Superior temporal gyrus (tissue), 1 donor: ENCODE measurements around the gene GIPR.
"Not testable (repeated sequence)": the region's sequence is repeated elsewhere in the genome, so short reads cannot be mapped to it uniquely, and the experiment has no call there.

Experiments
- DNase-seq: peaks from one replicate; pipeline ENCODE4 v3.0.0-alpha.2; 2016; ENCODE audit errors: extremely low spot score

GIPR gene

DNA sequence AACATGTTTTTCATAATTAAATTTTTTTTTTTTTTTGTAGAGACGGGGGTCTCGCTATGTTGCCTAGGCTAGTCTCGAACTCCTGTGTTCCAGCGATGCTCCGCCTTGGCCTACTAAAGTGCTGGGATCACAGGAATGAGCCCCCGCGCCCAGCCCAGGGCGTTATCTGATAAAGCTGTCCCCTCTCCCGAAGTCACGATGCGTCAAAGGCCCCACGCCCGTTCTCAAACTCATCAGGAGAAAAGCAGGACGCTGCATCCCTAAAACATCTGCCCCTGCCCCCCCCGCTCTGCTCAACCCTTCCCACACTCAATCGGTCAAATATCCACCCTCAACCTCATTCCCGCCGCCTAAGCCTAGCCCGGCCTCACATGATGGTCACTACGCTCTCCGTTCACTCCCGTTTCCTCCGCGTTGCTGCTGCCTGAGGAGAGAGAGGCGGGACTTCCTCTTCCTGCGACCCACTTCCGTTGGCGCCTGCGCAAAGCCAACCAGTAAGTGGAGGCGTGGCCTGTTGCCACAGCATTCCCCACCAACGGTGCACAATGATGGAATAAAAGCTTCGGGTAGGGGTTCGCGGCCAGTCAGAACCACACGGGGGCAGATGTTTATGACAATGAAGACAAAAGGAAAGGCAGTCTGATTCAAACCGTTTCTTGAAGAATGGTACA is 23.6 kb downstream of the GIPR start, which contains the start of gene SNRPD2:
Gene SNRPD2, minus strand, starts transcription at position 438 of the 671 bp plus-strand sequence. Its CDS starts 65 bp downstream, at position 373.
- DNase-seq, result peak; percentile 98

DNA sequence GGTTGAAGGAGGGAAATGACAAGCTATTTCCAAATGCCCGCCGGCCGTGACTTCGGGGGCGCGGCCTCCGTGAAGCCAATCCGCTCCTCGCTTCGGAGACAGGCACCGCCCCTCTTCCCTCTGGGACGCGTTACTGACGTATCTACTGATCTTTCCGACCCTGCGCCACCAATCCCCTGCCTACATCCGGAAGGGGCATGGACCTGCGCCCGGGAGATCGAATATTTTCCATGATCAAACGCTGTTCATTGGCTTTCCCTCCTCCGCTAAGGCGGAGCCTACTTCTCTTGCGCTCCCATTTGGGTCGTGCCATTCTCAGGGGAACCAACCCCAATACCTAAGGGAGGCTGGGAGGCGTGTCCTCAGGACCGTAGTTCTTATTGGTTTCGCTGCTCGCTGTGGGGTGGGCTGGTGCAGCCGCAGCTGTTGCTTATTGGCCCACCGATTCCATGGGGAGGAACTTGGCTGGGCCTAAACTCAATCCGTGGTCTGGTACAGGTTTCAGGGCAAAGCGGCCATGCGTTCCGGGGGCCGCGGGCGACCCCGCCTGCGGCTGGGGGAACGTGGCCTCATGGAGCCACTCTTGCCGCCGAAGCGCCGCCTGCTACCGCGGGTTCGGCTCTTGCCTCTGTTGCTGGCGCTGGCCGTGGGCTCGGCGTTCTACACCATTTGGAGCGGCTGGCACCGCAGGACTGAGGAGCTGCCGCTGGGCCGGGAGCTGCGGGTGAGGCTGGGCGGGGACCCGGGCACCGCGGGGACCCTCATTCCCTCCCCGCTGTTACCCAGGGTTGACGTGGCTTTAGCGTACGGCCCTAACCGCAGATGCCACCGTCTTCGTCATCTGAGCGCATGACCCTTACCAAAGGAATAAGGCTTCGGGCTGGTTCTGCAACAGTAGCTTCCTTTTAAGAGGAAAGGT is 24.4 kb downstream of the GIPR start, which contains the start of gene QPCTL:
Gene QPCTL, plus strand, starts transcription at position 480 of the 919 bp plus-strand sequence. Its CDS starts 38 bp downstream, at position 518.
- peak; percentile 99 for DNase-seq

DNA sequence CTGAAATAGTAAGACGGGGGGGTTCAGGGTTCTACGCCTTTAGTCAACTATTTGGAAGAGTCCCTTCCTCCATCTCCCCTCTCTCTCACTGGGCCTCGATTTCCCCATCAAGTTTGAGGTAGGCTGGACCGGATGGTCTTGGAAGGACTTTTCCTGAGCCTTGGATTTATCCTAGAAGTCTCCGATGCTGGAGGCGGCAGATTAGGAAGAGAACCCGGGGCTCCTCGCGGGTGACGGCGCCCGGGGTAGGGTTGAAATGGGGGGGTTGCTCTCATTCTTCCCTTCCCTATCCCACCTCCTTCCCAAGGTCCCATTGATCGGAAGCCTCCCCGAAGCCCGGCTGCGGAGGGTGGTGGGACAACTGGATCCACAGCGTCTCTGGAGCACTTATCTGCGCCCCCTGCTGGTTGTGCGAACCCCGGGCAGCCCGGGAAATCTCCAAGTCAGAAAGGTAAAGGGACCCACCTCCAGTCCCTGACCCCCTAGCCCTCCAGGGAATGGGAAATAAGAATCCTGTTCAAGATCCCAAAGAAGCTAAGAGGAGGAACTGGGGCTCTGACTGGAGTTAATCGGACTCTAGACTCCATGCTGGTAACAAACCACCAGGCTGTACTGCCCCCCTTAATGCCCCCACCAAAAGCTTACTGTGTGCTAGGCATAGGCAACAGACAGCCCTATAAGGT is 25.2 kb downstream of the GIPR start:
- peak; percentile 74 for DNase-seq

DNA sequence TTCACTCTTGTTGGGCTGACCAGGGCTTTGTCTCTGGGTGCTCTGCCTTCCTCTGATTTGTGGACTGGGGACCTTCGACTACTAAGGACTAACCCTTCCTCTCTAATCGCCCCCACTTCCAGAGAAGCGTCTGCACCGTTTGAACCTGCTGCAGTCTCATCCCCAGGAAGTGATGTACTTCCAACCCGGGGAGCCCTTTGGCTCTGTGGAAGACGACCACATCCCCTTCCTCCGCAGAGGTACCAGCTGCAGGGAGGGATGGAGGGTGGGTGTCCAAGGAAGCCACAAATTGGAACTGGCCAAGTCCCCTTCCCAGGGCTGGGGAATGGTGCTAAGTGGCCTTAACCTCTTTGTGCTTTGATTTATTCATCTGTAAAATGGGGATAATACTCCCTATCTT is 33.7 kb downstream of the GIPR start:
- no peak for DNase-seq

DNA sequence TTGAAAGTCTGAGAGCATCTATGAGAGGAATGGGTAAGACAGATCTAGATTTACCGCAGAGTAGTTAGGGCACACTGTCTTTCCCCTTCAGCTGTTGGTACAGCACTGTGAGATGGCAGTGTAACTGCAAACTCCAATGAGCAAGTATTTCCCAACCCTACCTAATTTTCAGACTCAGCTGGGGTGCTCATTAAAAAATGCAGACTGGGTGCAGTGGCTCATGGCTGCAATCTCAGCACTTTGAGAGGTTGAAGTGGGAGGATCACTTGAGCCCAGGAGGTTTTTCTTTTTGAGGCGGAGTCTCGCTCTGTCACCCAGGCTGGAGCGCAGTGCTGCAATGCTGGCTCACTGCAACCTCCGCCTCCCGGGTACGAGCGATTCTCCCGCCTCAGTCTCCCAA is 37.1 kb downstream of the GIPR start:
- no peak for DNase-seq

DNA sequence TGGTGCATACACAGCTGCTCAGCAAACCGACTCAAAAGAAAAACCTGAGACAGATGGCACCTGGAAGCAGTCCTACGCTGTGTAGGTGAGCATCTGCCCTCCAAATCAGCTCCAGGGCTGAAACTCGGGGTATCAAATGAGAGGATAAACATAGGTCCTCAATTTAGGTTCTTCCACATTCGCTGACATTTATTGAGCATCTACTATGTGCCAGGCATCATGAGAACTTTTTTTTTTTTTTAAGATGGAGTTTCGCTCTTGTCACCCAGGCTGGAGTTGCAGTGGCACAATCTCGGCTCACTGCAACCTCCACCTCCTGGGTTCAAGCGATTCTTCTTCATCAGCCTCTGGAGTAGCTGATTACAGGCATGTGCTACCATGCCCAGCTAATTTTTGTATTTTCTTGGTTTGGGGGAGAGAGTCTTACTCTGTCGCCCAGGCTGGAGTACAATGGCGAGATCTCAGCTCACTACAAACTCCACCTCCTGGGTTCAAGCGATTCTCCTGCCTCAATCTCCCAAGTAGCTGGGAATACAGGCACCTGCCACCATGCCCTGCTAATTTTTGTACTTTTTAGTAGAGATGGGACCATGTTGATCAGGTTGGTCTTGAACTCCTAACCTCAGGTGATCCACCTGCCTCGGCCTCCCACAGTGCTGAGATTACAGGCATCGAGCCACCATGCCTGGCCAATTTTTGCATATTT is 37.8 kb downstream of the GIPR start:
- no peak for DNase-seq

DNA sequence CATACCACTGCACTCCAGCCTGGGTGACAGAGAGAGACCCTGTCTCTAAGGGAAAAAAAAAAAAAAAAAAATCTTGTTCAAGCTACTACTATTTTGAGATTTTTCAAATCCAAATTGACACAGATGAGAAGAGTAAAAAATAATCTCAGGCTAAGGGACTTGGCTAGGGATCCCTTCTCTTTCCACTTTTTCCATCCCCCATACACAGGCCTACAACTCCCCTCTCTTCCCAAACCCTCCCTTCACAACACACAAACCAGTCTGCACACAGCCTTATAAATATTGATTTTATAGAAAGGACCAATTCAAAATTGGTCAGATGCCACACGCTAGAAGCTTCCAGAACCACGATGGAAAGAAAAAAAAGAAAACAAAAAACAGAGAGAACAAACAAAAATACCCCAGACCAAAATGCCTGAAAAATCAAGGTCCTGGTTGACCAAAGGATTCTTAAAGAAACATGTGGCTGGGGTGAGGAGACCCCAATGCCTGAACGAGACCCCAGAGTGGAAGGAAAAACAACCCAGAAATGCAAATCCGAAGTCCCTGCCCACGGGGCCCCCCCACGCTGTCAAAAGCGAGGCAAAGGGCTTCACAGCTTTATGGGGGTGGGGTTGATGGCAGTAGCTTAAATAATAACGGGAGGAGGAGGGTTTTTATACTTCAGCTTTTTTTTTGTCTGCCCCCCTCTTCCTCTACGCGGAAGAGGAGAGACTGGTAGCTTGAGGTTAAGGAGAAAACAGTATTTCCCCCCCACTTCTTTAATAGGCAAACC is 42.5 kb downstream of the GIPR start:
- no peak for DNase-seq

DNA sequence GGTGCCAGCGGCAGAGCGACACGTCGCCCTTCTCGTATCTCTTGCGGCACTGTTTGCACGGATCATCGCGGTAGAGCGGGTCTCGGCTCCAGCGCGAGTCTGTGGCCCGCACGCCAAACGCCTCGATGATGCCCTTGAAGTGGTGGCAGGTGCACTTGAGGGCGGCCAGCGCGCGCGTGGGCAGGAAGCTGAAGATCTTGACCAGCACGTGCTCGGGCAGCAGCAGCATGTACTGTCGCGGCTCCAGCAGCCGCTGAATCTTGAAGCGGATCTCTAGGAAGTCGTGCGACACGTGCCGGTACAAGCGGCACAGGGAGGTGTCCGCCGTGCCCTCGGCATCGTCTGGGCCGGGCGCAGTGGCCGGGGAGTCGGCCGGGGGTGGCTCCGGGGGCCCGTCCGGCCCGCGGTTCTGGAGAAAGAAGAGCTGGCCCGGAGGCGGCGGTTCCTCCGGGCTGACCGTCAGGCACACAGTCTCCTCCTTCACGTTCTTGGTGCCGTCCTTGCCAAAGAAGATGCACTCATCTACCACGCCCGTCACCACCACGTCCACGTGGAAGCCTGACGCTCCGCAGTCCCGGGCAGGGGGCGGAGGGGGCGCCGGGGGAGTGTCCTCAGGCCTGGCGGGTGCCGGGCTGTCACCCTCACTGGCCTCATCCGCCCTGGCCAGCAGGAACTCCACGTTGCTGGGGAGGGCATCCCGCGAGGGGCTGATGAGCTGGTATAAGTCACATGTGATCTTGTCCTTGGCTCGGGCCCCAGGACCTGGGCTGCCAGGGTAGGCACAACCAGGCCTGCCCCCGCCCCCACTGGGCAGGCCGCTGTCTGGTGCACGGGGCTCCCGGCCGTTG is 44.1 kb downstream of the GIPR start:
- DNase-seq, result no peak

DNA sequence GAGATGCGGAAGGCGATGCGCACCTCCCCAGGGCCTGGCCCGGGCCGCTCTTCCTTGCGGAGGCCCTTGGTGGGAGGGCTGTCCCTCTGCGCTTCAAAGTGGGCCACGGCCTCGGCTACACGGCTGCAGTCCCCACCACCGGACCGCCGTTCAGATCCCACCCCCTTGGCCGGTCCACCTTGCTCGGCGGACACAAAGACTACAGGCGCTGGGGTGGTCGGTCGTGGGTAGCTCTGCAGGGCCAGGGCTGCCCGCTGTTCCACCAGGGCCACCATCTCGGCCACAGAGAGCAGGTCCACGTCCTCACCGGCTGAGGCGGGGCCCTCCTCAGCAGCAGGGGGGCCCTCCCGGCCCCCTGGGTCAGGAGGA is 44.7 kb downstream of the GIPR start:
- no peak for DNase-seq

DNA sequence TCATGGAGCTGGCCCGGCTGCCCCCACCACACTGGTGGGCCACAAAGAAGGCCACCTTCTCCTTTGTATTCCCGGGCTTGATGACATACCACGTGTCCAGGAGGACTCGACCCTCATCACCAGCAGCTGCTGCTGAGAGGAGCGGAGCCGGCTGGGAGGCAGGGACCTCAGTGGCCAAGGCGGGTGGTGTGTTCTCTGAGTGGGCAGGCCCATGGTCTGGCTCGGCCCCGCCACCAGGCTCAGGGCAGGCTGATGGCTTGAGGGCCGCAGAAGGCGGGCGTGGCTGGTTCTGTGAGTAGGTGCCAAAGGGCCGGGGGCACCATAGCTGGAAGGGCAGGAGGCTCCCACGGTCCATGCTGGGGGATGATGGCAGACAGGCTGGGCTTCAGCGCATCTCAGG is 45.1 kb downstream of the GIPR start:
- no peak for DNase-seq

DNA sequence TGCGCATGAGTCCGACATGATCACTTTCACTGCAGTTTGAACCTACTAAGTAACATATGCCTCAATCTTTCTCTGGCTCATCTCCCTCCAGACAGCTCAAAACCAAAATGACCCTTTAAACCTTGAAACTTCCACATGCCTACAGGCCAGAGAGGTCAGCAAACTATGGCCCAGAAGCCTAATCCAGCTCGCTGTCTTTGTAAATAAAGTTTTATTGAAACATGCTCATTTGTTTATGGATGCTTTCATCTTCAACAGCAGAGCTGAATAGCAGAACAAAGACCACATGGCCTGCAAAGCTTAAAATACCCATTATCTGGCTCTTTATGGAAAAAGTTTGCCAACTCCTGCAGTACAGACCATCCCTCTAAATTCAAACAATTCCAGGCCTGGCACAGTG is 47.1 kb downstream of the GIPR start:
- DNase-seq, result no peak

DNA sequence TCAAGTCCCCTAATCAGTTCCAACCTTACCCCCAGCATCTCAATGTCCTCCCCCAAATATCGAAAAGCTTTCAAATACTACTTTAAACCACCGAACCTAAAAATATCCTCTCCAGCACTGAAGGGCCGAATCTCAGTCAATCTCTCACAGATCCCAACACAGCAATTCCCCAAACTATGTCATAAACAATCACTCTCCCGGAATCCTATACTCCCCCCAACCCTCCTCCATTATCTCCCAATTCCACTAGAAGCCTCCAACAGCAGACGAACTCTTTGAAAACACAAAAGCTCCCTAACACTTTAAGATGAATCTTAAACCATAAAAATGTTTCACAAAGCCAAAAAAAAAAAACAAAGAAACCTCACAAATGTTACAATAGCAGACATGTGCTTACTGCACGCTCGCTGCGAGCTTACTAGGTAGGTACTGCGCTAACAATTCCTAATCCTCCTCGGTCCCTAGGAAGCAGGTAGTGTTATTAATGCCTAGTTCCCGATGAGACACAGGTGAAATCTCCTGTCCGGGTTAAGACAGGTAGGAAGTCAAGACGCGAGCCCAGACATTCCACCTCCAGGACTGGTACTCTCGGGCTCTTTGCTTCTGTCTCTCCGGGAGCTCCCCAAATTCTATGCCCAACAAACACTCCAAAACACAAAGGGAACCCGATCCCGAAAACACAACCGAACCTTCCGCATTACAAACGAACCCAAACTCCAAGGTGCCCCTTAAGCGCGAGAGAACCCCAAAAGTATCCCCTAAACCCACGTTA is 48.5 kb downstream of the GIPR start:
- peak; percentile 53 for DNase-seq

DNA sequence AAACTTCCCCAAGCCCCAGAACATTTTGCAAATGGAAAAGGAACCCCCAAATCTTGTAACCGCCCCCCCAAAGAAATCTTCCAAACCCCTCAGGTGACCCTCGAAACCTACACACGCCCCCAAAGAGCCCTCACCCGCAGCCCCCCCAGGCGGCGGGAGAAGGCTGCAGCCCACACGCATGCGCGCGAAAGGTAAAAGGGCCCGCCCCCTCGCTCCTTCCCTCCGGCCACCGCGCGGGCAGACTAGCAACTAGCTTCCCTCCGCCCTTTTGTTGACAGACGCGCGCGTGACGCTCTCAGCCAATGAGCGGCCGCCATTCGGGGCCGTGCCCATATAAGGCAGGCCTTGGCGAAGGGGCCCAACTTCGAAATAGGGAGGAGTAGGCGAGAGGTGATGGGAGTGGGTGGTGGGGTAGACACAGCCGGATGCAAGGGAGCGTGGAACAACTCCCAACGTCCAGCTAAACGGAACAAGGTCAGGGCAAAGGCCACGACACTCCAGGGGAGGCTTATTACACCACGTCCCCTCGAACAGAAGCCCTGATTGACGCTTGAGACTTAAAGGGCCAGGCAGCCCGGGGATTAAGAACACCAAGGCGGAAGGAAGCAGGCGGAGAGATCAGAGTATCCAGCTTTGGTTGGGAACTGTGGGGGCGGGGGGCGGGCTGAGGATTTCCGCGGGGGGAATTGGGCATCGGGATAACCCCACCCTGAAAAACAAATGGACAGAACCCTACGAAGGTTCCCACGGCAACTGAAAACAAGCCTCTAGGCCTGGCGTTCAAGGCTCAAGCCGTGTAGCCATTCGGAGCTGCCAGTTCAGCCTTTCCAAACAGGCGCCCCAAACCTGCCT is 49.3 kb downstream of the GIPR start:
- DNase-seq, result peak; percentile 100

DNA sequence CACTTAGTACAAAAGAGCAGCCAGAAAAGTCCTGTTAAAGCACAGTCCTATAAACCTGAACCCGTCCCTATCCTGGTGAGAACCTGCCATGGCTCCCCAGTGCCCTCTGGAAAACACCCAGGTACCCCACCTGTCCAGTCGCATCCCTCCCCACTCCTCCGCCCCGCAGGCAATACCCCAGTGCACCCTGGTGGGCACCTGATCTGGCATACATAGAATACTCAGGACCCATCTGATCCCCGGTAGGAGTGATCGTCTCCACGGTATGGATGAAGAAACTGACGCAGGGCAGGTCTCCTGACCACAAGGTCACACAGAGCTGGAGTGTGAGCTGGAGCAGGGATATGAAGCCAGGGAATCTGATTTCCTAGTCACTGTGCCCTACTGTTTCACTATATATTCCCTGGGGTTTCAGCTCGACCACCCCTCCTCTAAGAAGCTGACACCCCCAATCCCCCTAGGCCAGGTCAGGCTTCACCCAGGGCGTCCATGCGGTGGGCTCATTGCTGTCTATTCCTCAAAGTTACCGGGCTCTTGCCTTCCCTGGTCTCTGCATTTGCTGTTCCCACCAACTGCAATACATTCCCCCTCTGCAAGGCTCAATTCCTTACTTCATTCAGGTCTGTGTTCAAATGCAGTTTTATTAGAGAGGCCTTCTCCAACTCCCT is 50.1 kb downstream of the GIPR start:
- no peak for DNase-seq

DNA sequence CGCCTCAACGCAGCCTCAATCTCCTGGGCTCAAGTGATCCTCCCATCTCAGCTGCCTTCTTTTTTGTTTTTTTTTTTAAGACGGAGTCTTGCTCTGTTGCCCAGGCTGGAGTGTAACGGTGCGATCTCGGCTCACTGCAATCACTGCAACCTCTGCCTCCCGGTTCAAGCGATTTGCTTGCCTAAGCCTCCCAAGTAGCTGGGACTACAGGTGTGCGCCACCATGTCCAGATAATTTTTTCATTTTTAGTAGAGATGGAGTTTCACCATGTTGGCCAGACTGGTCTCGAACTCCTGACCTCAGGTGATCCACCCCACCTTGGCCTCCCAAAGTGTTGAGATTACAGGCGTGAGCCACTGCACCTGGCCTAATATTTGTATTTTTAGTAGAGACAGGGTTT is 52.0 kb downstream of the GIPR start:
- not testable (repeated sequence) for DNase-seq

DNA sequence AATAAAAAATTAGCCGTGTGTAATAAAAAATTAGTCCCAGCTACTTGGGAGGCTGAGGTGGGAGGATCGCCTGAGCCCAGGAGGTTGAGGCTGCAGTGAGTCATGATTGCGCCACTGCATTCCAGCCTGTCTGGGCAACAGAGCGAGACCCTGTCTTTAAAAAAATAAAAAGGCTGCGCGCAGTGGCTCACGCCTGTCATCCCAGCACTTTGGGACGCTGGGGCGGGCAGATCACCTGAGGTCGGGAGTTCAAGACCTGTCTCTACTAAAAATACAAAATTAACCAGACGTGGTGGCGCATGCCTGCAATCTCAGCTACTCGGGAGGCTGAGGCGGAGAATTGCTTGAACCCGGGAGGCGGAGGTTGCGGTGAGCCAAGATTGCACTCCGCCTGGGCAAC is 60.7 kb downstream of the GIPR start:
- not testable (repeated sequence) for DNase-seq

DNA sequence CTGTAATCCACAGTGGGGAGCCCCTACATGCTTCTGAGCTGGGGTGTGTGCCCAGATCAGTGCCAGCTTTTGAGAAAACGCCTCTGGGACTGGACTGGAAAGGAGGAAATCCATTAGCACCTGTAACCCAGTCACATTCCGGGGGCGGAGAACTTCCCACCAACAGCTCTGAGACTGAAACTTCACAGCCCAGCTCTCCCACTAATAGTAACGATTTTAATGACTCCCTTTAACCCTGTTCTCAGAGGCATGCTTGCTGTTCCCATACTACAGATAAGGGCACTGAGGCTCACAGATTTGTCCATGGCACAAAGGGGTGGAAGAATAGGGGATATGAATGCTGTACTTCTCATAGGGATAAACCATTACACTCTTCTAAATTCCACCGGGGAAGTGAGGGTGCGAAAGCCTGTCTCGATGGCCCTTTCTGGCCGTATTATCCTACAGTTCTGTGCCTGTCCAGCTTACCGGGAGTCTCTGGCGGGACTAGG is 61.8 kb downstream of the GIPR start:
- no peak for DNase-seq
